Central memory CD8-positive, alpha-beta T cell (primary cell): Measurements from ENCODE around the gene DENND1B.

Experiments
- ATAC-seq: fragments of 150-1000 bp; cut with Tn5 transposase; replicated peaks from 2 replicates; pipeline ENCODE4 v1.10.0; 2022; ENCODE audit warnings: mild to moderate bottlenecking, moderate FRiP score, moderate number of reproducible peaks; ENCODE audit not compliant: poor library complexity, severe bottlenecking; ENCODE audit errors: extremely low read depth
- DNase-seq, 2 donors: peaks; one replicate each; pipeline ENCODE4 v3.0.0; 2021; ENCODE audit warnings: low spot score in 2 of 2
- H3K27ac Mint-ChIP-seq: one replicate; pipeline ENCODE4 v1.8.0; 2022; ENCODE audit warnings: low read depth, mild to moderate bottlenecking, moderate library complexity, mixed read lengths
- H3K27me3 Mint-ChIP-seq: one replicate; pipeline ENCODE4 v1.8.0; 2022; ENCODE audit warnings: mixed read lengths
- H3K36me3 Mint-ChIP-seq: one replicate; pipeline ENCODE4 v1.8.0; 2022; ENCODE audit warnings: mild to moderate bottlenecking, moderate library complexity, mixed read lengths; ENCODE audit not compliant: insufficient read depth
- H3K4me1 Mint-ChIP-seq: one replicate; pipeline ENCODE4 v1.8.0; 2022; ENCODE audit warnings: mixed read lengths
- H3K4me3 Mint-ChIP-seq: one replicate; pipeline ENCODE4 v1.8.0; 2022; ENCODE audit warnings: mild to moderate bottlenecking, moderate library complexity, mixed read lengths
- H3K9me3 Mint-ChIP-seq: one replicate; pipeline ENCODE4 v1.8.0; 2022; ENCODE audit warnings: mixed read lengths

The DENND1B gene

DNA sequence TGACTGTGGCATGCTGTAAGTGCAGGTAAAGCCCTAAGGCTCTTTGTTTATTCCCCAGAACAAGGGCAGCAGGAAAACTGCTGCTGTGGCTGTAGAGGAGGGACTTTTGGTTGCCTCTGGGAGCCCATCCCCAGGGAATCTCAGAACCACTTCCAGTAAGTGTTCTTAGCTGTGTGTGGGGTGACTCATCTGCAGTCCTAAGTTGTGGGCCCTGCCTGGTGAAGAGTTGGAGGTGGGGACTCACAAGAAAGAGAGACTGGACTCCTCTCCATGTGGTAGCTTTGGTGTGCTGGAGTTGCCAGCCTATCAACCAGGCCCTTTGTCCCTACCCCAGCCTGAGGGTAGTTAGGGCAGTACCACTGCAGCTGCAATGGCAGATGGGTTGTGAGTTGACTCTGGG is 24.0 kb upstream of the DENND1B start:
- Mint-ChIP-seq H3K4me1 (no peaks in the 10 kb centered on the region), H3K36me3 (no peaks in the 10 kb centered on the region)

GRCh38 chr1:197798492-197798891 is 23.2 kb upstream of the DENND1B start:
- DNase-seq (no peak), ATAC-seq (no peak)
- Mint-ChIP-seq H3K9me3 (peaks cover 23% of the 10 kb centered on the region), H3K27ac (no peak overlapping the region), H3K4me1 (no peaks in the 10 kb centered on the region), H3K36me3 (no peaks in the 10 kb centered on the region), H3K27me3 (peaks cover 20% of the 10 kb centered on the region), H3K4me3 (no peak overlapping the region)

More for the DNA sequence above, 24.0 kb upstream of the DENND1B start:
- H3K27me3 Mint-ChIP-seq: peaks cover 20% of the 10 kb centered on the region
- no peak overlapping the region for H3K4me3 Mint-ChIP-seq
- peaks cover 23% of the 10 kb centered on the region for H3K9me3 Mint-ChIP-seq
- no peak for ATAC-seq
- no peak for DNase-seq
- no peak overlapping the region for H3K27ac Mint-ChIP-seq

DNA sequence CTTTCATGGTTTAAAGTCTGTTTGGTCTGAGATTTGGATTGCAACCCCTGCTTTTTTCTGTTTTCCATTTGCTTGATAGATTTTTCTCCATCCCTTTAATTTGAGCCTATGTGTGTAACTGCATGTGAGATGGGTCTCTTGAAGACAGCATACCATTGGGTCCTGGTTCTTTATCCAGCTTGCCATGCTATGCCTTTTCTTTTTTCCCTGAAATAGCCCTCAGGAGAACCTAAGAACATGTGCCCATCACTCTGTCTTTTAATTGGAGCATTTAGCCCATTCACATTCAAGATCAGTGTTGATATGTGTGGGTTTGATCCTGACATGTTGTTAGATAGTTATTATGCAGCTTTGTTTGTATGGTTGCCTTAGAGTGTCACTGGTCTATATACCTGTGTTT is 21.7 kb upstream of the DENND1B start:
- Mint-ChIP-seq H3K27ac (no peak overlapping the region), H3K4me1 (no peaks in the 10 kb centered on the region), H3K9me3 (peaks cover 23% of the 10 kb centered on the region), H3K27me3 (peaks cover 20% of the 10 kb centered on the region), H3K36me3 (no peaks in the 10 kb centered on the region), H3K4me3 (no peak overlapping the region)
- ATAC-seq (no peak), DNase-seq (no peak)

- Mint-ChIP-seq H3K36me3 (no peaks in the 10 kb centered on the region), H3K9me3 (no peaks in the 10 kb centered on the region), H3K27ac (no peak overlapping the region), H3K4me3 (no peak overlapping the region), H3K4me1 (no peaks in the 10 kb centered on the region), H3K27me3 (no peaks in the 10 kb centered on the region)
- ATAC-seq: no peak
- DNase-seq: no peak
Measured at GRCh38 chr1:197788741-197789739, 13.8 kb upstream of the DENND1B start.

DNA sequence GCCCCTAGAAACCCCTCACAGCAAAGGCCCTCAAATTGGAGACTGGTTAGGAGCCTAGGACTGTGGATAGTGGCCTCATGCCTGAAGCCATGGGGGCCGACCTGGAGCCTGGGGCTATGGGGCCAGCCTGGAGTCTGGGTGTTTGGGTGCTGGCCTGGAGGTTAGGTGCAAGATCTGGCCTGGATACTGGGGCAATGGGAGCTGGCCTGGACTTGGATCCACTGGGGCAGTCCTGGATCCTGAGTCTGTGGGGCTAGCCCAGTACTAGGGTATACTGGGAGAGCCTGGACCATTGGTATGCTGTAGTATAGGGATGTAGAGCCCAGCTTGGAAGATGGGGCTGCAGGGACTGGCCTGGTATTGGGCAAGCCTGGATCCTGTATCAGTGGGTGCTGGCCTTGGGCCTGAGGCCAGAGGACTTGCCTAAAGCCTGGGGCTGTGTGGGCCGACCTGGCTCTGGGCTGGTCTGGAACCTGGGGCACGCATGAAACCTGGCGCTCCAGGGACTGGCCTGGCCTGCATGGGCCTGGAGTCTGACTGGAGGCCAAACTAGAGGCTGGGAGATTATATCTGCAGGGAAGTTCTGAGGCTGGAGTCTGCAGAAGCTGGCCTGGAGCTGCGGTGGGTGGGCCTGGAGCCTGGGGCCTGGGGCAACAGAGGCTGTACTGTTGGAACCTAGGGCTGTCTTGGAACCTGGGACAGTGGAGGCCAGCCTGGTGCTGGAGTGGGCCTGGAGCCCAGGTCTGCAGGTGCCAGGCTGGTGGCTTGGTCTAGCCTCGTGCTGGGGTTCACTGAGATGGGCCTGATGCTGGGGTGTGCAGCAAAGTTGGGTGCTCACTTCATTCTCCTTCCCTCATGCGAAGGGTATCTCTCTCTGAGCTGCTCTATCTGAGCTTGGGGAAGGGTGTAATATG is 12.6 kb upstream of the DENND1B start:
- no peak for DNase-seq
- Mint-ChIP-seq H3K4me1 (no peaks in the 10 kb centered on the region), H3K36me3 (no peaks in the 10 kb centered on the region), H3K4me3 (no peak overlapping the region), H3K27me3 (no peaks in the 10 kb centered on the region), H3K27ac (no peak overlapping the region), H3K9me3 (no peaks in the 10 kb centered on the region)
- ATAC-seq: no peak

- Mint-ChIP-seq H3K9me3 (no peaks in the 10 kb centered on the region), H3K36me3 (no peaks in the 10 kb centered on the region), H3K4me3 (no peak overlapping the region), H3K27ac (no peak overlapping the region), H3K27me3 (no peaks in the 10 kb centered on the region), H3K4me1 (no peaks in the 10 kb centered on the region)
- ATAC-seq (no peak), DNase-seq (no peak)
Measured at GRCh38 chr1:197787056-197787455, 11.8 kb upstream of the DENND1B start.

- Mint-ChIP-seq H3K9me3 (no peaks in the 10 kb centered on the region), H3K4me3 (no peak overlapping the region), H3K36me3 (no peaks in the 10 kb centered on the region), H3K27me3 (no peaks in the 10 kb centered on the region), H3K4me1 (no peaks in the 10 kb centered on the region), H3K27ac (no peak overlapping the region)
- ATAC-seq: no peak
- DNase-seq: no peak
Measured at GRCh38 chr1:197786280-197786679, 11.0 kb upstream of the DENND1B start.

- H3K36me3 Mint-ChIP-seq: peaks cover 3% of the 10 kb centered on the region
- peaks cover 9% of the 10 kb centered on the region for H3K4me1 Mint-ChIP-seq
- no peak overlapping the region for H3K27ac Mint-ChIP-seq
- no peak overlapping the region for H3K4me3 Mint-ChIP-seq
- no peaks in the 10 kb centered on the region for H3K27me3 Mint-ChIP-seq
- DNase-seq: no peak
- ATAC-seq: no peak
- no peaks in the 10 kb centered on the region for H3K9me3 Mint-ChIP-seq
Measured at GRCh38 chr1:197783510-197783948, 8.2 kb upstream of the DENND1B start.

DNA sequence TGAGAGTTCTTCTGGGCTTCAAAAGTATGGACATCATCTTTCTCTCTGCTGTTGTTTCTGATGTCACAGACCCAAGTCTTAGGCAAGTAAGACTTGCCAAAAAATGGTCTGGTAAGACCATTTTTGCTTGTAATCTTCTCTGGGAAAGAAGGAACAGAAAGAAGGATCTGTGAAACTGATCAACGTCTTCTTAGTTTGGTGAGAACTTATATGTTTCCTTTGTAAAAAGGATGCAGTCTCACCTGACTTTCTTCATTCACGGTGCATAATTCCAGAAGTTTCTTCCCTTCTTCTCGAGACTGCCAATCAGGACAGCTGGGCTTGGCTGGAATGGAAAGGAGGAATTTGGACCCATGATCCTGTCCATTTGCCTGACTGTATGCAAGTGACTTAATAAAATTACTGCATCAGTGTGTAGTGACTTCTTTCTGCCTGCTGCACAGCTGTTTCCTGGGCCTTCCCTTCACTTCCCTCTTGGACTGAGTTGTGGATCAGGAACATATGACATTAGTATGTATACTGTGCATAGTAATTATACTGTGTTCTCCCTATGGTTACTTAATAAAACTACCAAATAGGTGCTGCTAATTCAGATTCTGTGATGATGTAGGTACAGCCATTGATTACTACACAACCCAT is 7.6 kb upstream of the DENND1B start:
- DNase-seq (no peak), ATAC-seq (no peak)
- Mint-ChIP-seq H3K4me1 (peaks cover 15% of the 10 kb centered on the region), H3K27me3 (no peaks in the 10 kb centered on the region), H3K9me3 (no peaks in the 10 kb centered on the region), H3K36me3 (peaks cover 3% of the 10 kb centered on the region), H3K27ac (no peak overlapping the region), H3K4me3 (no peak overlapping the region)

DNA sequence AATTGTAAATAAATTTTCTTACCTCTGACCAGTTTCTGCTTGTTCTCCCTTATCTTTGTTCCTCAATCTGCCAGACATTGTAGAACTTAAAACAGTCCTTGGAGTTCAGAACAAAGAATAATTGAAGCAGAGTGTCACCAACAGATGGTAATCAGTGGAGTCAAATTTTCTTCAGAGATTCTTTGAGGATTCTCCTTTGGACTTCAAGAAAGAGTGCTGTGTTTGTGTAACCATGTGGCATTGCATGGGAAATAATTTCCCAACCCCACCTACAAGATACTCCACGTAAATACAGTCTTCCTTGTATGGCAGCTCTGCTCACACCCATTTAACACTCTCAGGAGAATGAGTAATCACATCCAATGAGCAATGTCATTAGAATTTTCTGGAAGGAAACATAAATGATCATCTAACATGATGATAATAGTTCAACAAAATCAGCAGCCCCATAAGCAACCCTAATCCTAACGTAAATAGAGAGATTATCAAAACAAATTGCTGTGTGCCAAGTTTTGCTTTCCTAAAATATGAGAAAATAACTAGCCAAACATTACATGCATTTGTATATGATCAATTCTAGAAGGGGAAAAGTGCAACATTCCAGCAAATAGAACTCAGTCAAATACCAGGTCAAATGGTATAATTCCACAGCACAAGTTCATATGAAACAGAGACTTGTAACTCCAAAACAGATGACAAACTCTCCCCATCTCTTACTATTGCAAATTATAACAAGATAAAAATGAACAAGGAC is 6.9 kb upstream of the DENND1B start:
- no peak for ATAC-seq
- DNase-seq: no peak
- no peaks in the 10 kb centered on the region for H3K9me3 Mint-ChIP-seq
- no peak overlapping the region for H3K4me3 Mint-ChIP-seq
- H3K27ac Mint-ChIP-seq: no peak overlapping the region
- H3K36me3 Mint-ChIP-seq: peaks cover 3% of the 10 kb centered on the region
- H3K4me1 Mint-ChIP-seq: peaks cover 15% of the 10 kb centered on the region
- H3K27me3 Mint-ChIP-seq: no peaks in the 10 kb centered on the region

DNA sequence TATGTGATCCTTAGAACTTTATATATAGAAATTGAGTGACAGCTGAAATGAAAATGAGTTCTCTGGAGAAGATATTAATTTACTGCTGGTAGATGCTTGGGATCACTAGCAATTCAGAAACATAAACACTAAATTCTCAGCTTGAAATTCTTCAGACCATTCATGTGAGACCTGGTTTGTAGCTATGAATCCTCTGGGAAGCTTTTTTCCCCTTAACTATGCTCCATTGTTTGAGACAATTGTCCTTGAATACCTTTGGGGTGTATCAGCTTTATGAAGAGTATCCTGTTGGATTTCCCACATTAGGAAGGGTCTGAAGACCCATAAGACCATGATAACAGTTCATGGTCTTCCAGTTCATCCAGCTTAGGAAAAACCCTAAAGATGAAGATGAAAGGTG is 4.6 kb upstream of the DENND1B start:
- Mint-ChIP-seq H3K27me3 (no peaks in the 10 kb centered on the region), H3K27ac (no peak overlapping the region), H3K4me1 (peaks cover 28% of the 10 kb centered on the region), H3K36me3 (peaks cover 10% of the 10 kb centered on the region), H3K4me3 (no peak overlapping the region), H3K9me3 (no peaks in the 10 kb centered on the region)
- ATAC-seq (no peak), DNase-seq (no peak)
